HepG2 (cell line): ENCODE measurements around the gene ANTKMT. TPM values are rescaled to one million over a fixed set of nuclear protein-coding genes. Genes with fewer than 3 reads are reported as not detected.

Experiments
- E2F5 ChIP-seq: sonication (generic); formaldehyde crosslinking; conservative IDR thresholded peaks from 2 replicates; pipeline ENCODE4 v1.4.0; 2020; ENCODE audit warnings: missing genetic modification reagents
- PAX8 ChIP-seq: sonication (generic); formaldehyde crosslinking; IDR thresholded peaks from 2 replicates; pipeline ENCODE4 v1.8.0; 2022; ENCODE audit warnings: mild to moderate bottlenecking, missing genetic modification reagents, borderline replicate concordance
- PBX3 ChIP-seq: sonication (generic); formaldehyde crosslinking; IDR thresholded peaks from 2 replicates; pipeline ENCODE4 v1.8.1; 2023; ENCODE audit warnings: missing genetic modification reagents, inconsistent platforms, borderline replicate concordance
- THAP9 ChIP-seq: sonication (generic); formaldehyde crosslinking; IDR thresholded peaks from 2 replicates; pipeline ENCODE4; 2020; ENCODE audit warnings: missing genetic modification reagents, mild to moderate bottlenecking, borderline replicate concordance
- TOPORS ChIP-seq: sonication (generic); formaldehyde crosslinking; IDR thresholded peaks from 2 replicates; pipeline ENCODE4 v1.8.0; 2023; ENCODE audit warnings: mild to moderate bottlenecking, missing genetic modification reagents
- TRIM24 ChIP-seq: sonication (generic); formaldehyde crosslinking; IDR thresholded peaks from 2 replicates; pipeline ENCODE4 v1.8.0; 2022; ENCODE audit warnings: mild to moderate bottlenecking, missing genetic modification reagents
- ZBTB10 ChIP-seq: sonication (generic); formaldehyde crosslinking; IDR thresholded peaks from 2 replicates; pipeline ENCODE4 v1.4.0; 2020; ENCODE audit warnings: missing genetic modification reagents, borderline replicate concordance
- ZBTB39 ChIP-seq: sonication (generic); formaldehyde crosslinking; IDR thresholded peaks from 2 replicates; pipeline ENCODE4 v1.5.0; 2020; ENCODE audit warnings: missing genetic modification reagents
- ZNF274 ChIP-seq: sonication (generic); formaldehyde crosslinking; IDR thresholded peaks from 2 replicates; pipeline ENCODE4 v1.5.1; 2020; ENCODE audit warnings: mild to moderate bottlenecking, missing genetic modification reagents
- ZNF382 ChIP-seq: sonication (generic); formaldehyde crosslinking; IDR thresholded peaks from 2 replicates; pipeline ENCODE4 v1.5.0; 2020; ENCODE audit warnings: missing genetic modification reagents, mild to moderate bottlenecking, borderline replicate concordance
- ZNF547 ChIP-seq: sonication (generic); formaldehyde crosslinking; IDR thresholded peaks from 2 replicates; pipeline ENCODE4 v1.5.1; 2020; ENCODE audit warnings: mild to moderate bottlenecking, missing genetic modification reagents
- ZNF609 ChIP-seq: sonication (generic); formaldehyde crosslinking; IDR thresholded peaks from 2 replicates; pipeline ENCODE4 v1.4.0; 2020; ENCODE audit warnings: mild to moderate bottlenecking, missing genetic modification reagents, borderline replicate concordance
- polyA plus RNA-seq, 8 experiments: library from polyadenylated mRNA; depleted of rRNA in 3 of 8; stranded (reverse) in 7 of 8; unstranded in 1 of 8; fragments of >200 nt; fragmentation: Illumina TruSeq in 4 of 8; extraction: Trizol in 4 of 8; gene quantifications; 2 replicates each; pipeline versions ENCODE4 v1.2.1 to v1.2.3, GENCODE V29; 2011 to 2016; ENCODE audit warnings: low read depth in 4 of 8, missing spikeins in 1 of 8, mixed read lengths in 1 of 8; ENCODE audit not compliant: insufficient read depth in 1 of 8
- total RNA-seq, 5 experiments: library from RNA; depleted of rRNA; stranded (reverse); fragments of >200 nt; fragmentation: Illumina TruSeq; extraction: Trizol; gene quantifications; 2 replicates each; pipeline ENCODE4 v1.2.3, GENCODE V29; 2016; ENCODE audit warnings: low read depth in 1 of 5

The ANTKMT gene
- total and polyA plus RNA-seq, 2 of the 13 experiments (the other 11 are each of a cell fraction or from before 2014, with no cell fraction given): 7.5 to 47.8 TPM

DNA sequence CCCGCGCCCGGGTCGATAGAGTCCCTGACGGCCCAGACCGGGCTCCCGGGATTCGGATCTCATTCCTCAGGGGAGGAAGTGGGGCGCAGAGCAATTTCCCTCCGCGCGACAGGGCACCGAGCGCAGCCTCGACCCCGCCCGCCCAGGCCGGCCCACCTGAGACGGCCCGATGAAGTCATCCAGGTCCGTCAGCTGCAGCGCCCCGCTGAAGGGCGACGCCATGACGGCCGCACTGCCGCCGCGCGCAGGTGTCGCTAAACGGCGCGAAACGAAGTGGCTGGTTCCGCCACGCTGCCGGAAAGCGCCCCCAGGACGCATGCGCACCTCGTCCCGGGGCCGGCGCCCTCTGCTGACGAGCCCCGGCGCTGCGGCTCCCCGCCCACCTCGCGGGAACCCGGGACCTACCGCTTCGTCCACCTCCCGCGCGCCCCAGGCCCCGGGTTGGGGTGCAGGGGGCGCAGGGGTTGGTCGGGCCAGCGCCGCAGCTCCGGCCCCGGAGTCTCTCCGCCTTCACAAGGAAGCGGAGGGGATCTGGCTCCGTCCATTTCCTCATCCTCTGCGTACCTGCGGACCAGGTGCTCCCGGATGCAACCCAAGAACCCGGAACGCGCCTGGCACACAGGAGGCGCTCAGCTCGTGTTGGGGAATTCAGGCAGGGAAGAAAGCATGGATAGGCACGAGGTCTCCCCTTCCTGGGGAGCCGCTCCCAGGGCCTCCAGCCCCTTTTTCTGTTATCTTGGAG, 20.0 kb downstream of the ANTKMT start, which contains the start of gene CIAO3 (continued):
- TF ChIP-seq ZBTB39: no peak; the same call in 1 of the 2 replicates
- no peak for TF ChIP-seq TRIM24 (CRISPR knock-in tag)
- peak; percentile 84 for TF ChIP-seq E2F5 (CRISPR knock-in tag)
- no peak for TF ChIP-seq ZNF382 (CRISPR knock-in tag)
- peak; percentile 100 for TF ChIP-seq THAP9 (CRISPR knock-in tag)
- TF ChIP-seq PBX3: no peak
- peak; percentile 31; the same call in 1 of the 2 replicates for TF ChIP-seq ZNF274 (CRISPR knock-in tag)
- peak; percentile 85; the same call in 1 of the 2 replicates for TF ChIP-seq TOPORS
- no peak; the same call in 1 of the 2 replicates for TF ChIP-seq ZNF547 (CRISPR knock-in tag)
- 0 out of 2 replicates have a peak, but pooled peaks have one; percentile 68 for TF ChIP-seq PAX8 (CRISPR knock-in tag)
- TF ChIP-seq ZBTB10 (CRISPR knock-in tag): peak; percentile 90; the same call in 1 of the 2 replicates
- no peak for TF ChIP-seq ZNF609 (CRISPR knock-in tag)
